ENCODE results near the gene MARCHF11. TPM values are rescaled to one million over a fixed set of nuclear protein-coding genes. Genes with fewer than 3 reads are reported as not detected.

The MARCHF11 gene
- total and polyA plus RNA-seq, 2 donors from 2014 or later, result 0.47 TPM; not detected in 1

- TF ChIP-seq CTCF (IDR thresholded peaks at IDR 0.05; ENCODE audit: borderline replicate concordance, extremely low read depth, insufficient read depth), result no peak
- intact Hi-C loops (cut with DNase I), result no loop called here
These were observed 118.4 kb downstream of the MARCHF11 start for GRCh38 chr5:16061163-16061562.

GRCh38 chr5:16057277-16057676, 122.3 kb downstream of the MARCHF11 start:
- H3K36me3 ChIP-seq (ENCODE audit: control insufficient read depth in 2 of 3, insufficient read depth in 3 of 3, low read length in 3 of 3), result no peaks in the 10 kb centered on the region
- TF ChIP-seq CTCF (IDR thresholded peaks at IDR 0.05; ENCODE audit: borderline replicate concordance, extremely low read depth, insufficient read depth), result no peak
- DNase-seq (no peak), FAIRE-seq (no peak)
- no peak overlapping the region for H3K27ac ChIP-seq (ENCODE audit: low read depth in 2 of 2, low read length in 2 of 2)
- H3K27me3 ChIP-seq (ENCODE audit: control insufficient read depth, insufficient read depth, low read length), result no peaks in the 10 kb centered on the region
- H3K4me1 ChIP-seq (ENCODE audit: control insufficient read depth in 2 of 3, insufficient read depth in 2 of 3, low read depth in 1 of 3, low read length in 3 of 3), result no peaks in the 10 kb centered on the region
- no peaks in the 10 kb centered on the region for H3K9me3 ChIP-seq (ENCODE audit: control insufficient read depth in 2 of 3, insufficient read depth in 1 of 3, low read length in 3 of 3)
- no peak overlapping the region for H3K9ac ChIP-seq (ENCODE audit: low read length in 3 of 3)
- intact Hi-C loops (cut with DNase I), result no loop called here
- no peak overlapping the region for H3K4me3 ChIP-seq (ENCODE audit: low read length in 3 of 3)

More at GRCh38 chr5:16061163-16061562, 118.4 kb downstream of the MARCHF11 start:
- Histone ChIP-seq H3K27me3 (ENCODE audit: control insufficient read depth, insufficient read depth, low read length) (no peaks in the 10 kb centered on the region), H3K9me3 (ENCODE audit: control insufficient read depth in 2 of 3, insufficient read depth in 1 of 3, low read length in 3 of 3) (no peaks in the 10 kb centered on the region), H3K9ac (ENCODE audit: low read length in 3 of 3) (no peak overlapping the region), H3K36me3 (ENCODE audit: control insufficient read depth in 2 of 3, insufficient read depth in 3 of 3, low read length in 3 of 3) (no peaks in the 10 kb centered on the region), H3K27ac (ENCODE audit: low read depth in 2 of 2, low read length in 2 of 2) (no peak overlapping the region), H3K4me1 (ENCODE audit: control insufficient read depth in 2 of 3, insufficient read depth in 2 of 3, low read depth in 1 of 3, low read length in 3 of 3) (no peaks in the 10 kb centered on the region), H3K4me3 (ENCODE audit: low read length in 3 of 3) (no peak overlapping the region)
- no peak for FAIRE-seq
- no peak for DNase-seq

- DNase-seq (no peak), FAIRE-seq (no peak)
- no peaks in the 10 kb centered on the region for H3K9me3 ChIP-seq (ENCODE audit: control insufficient read depth in 2 of 3, insufficient read depth in 1 of 3, low read length in 3 of 3)
- TF ChIP-seq CTCF (IDR thresholded peaks at IDR 0.05; ENCODE audit: borderline replicate concordance, extremely low read depth, insufficient read depth), result no peak
- no peak overlapping the region for H3K4me3 ChIP-seq (ENCODE audit: low read length in 3 of 3)
- H3K27ac ChIP-seq (ENCODE audit: low read depth in 2 of 2, low read length in 2 of 2), result no peak overlapping the region
- H3K4me1 ChIP-seq (ENCODE audit: control insufficient read depth in 2 of 3, insufficient read depth in 2 of 3, low read depth in 1 of 3, low read length in 3 of 3), result no peaks in the 10 kb centered on the region
- H3K27me3 ChIP-seq (ENCODE audit: control insufficient read depth, insufficient read depth, low read length), result no peaks in the 10 kb centered on the region
- no peaks in the 10 kb centered on the region for H3K36me3 ChIP-seq (ENCODE audit: control insufficient read depth in 2 of 3, insufficient read depth in 3 of 3, low read length in 3 of 3)
- no peak overlapping the region for H3K9ac ChIP-seq (ENCODE audit: low read length in 3 of 3)
- intact Hi-C loops (cut with DNase I), result no loop called here
These were observed 128.3 kb downstream of the MARCHF11 start for GRCh38 chr5:16051246-16051755.

GRCh38 chr5:16050414-16050813, 129.2 kb downstream of the MARCHF11 start:
- Histone ChIP-seq H3K9ac (ENCODE audit: low read length in 3 of 3) (no peak overlapping the region), H3K4me3 (ENCODE audit: low read length in 3 of 3) (no peak overlapping the region), H3K27me3 (ENCODE audit: control insufficient read depth, insufficient read depth, low read length) (no peaks in the 10 kb centered on the region), H3K9me3 (ENCODE audit: control insufficient read depth in 2 of 3, insufficient read depth in 1 of 3, low read length in 3 of 3) (no peaks in the 10 kb centered on the region), H3K4me1 (ENCODE audit: control insufficient read depth in 2 of 3, insufficient read depth in 2 of 3, low read depth in 1 of 3, low read length in 3 of 3) (no peaks in the 10 kb centered on the region), H3K27ac (ENCODE audit: low read depth in 2 of 2, low read length in 2 of 2) (no peak overlapping the region), H3K36me3 (ENCODE audit: control insufficient read depth in 2 of 3, insufficient read depth in 3 of 3, low read length in 3 of 3) (no peaks in the 10 kb centered on the region)
- DNase-seq, result no peak
- FAIRE-seq, result no peak
- intact Hi-C loops (cut with DNase I), result no loop called here
- TF ChIP-seq CTCF (IDR thresholded peaks at IDR 0.05; ENCODE audit: borderline replicate concordance, extremely low read depth, insufficient read depth), result no peak
